HG02798 (cell line): ENCODE results near the gene SORT1.
"Not testable (repeated sequence)": the region's sequence is repeated elsewhere in the genome, so short reads cannot be mapped to it uniquely, and the experiment has no call there.

ENCODE experiments used
- ATAC-seq: cut with Tn5 transposase; IDR thresholded peaks from one replicate; pipeline ENCODE4 v1.9.1; 2021; ENCODE audit warnings: mild to moderate bottlenecking; ENCODE audit not compliant: unreplicated experiment, poor library complexity

SORT1 gene

DNA sequence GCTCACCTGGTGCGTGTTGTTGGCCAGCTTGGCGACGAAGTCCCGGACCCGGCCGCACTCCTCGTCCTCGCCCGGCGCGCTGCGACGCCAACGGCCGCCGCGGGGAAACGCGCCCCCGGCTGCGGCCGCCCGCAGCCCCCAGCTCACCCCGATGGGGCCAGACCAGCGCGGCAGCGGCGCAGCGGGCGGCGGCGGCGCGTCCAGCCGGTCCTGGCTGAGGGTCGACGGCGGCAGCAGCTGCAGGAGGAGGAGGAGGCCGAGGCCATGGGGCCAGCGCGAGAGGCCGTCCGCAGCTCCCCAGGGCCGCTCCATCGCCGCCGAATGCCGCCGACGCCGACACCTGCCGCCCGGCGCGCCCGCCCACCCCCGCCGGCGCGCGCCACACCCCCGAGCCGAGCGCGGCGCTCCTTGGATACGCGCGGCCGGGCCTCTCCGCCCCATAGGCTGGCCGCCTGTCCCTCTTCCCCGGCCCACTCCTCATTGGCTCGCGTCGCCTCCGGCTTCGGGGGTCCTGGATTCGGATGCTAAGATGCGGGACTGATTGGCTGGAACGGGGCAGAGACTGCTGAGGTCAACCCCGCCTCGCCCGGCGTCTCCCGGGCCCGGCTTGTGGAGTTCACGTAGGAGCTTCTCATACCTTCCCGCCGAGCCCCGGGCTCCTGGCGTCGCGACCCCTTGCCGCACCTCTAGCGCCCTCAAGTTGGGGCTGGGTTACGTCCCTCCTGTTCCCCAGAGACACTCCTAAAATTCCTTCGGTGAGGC is at the start of gene SORT1:
Gene SORT1, minus strand, starts transcription at position 338 of the 762 bp plus-strand sequence. Its CDS starts 26 bp downstream, at position 312.
- ATAC-seq = peak; percentile 86

DNA sequence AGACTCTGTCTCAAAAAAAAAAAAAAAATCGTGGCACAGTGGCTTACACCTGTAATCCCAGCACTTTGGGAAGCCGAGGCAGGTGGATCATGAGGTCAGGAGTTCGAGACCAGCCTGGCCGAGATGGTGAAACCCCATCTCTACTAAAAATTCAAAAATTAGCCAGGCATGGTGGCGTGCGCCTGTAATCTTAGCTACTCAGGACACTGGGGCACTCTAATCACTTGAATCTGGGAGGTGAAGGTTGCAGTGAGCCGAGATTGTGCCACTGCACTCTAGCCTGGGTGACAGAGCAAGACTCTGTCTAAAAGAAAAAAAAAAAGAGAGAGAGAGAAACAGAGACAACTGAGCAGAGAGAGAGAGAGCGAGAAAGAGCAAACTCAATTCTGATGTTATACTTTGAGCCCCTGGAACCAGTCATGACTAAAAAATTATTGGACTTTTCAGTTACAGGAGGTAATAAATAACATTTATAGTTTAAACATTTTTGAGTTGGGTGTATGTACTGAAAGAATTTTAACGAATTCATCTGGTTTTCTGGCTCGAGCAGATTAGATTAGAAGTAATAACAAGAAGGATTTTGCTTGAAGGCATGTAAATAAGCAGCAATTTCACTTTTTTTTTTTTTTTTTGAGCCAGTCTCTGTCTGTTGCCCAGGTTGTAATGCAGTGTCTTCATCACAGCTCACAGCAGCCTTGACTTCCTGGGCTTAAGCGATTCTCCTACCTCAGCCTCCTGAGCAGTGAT is 48.4 kb upstream of the SORT1 start:
- not testable (repeated sequence) for ATAC-seq

DNA sequence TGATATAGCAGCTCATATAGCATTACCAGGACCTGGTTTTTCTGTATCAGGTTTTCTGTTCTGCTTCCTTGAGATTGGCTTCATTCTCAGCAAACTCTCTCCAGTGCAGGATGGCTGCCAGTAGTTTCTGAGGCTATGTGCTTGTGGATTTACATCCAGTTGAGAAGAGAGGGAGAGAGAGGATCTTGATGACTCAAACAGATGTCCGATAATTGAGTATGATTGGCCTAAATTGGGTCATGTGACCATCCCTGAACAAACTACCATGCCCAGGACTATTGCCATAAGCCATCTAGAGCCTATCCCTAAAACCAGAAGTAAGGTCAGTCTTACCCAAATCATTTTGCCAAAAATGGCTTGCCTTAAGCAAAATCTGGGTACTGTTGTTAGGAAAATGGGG is 46.6 kb upstream of the SORT1 start:
- no peak for ATAC-seq

DNA sequence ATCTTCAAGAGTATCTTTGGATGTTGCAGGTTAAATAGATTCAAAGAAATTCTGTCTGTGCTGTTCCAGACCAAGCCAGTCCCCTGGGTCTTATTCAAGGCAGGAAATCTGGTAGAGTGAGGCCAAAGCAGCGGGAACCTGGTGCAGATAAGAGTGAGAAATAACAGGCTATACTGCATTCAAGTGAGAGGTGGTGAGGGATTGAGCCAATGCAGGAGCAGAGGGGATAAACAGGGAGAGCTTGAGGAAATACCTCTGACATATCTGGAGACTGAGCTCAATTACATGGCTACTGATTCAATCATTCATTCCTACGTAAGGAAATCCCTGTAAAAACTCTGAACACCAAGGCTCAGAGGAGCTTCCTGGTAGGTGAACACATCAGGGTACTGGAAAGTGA is 45.8 kb upstream of the SORT1 start:
- no peak for ATAC-seq

DNA sequence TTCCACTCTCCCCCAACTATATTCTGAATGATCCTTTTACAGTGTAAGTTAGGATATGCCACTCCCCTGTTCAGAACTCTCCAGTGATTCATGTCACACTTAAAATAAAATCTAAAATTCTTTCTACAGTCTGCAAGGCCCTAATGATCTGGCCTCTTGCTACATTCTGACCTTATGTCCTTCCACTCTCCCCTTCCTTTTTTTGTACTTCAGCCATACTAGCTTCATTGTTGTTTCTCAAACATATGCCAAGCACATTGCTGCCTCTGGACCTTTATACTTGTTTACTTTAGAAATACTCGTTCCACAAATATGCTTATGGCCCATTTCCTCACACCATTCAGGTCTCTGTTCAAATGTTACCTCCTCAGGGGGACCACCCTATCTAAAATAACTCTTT is 43.4 kb upstream of the SORT1 start:
- ATAC-seq = no peak

DNA sequence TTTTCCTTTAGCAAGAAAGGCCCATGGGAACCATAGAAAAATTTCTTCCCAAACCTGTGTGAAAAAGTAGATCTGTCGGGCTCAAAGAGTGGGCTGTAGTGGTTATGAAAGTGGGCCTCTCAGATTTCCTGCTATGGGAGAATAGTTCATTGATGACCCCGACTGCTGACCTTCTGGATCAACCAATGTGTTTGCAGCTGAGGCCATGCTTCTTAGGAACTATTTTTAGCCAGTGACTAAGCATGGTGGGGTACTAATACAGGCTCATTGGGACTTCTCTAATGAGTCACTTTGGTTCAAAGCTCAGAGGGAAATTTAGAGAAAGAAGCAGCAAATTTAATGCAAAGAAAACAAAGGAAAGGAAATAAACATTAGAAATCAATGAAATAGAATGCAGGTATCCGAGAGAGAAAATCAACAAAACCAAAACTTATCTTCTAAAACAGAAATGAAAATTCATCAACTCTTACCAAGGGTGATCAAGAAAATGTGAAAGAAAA is 41.1 kb upstream of the SORT1 start:
- ATAC-seq = no peak

DNA sequence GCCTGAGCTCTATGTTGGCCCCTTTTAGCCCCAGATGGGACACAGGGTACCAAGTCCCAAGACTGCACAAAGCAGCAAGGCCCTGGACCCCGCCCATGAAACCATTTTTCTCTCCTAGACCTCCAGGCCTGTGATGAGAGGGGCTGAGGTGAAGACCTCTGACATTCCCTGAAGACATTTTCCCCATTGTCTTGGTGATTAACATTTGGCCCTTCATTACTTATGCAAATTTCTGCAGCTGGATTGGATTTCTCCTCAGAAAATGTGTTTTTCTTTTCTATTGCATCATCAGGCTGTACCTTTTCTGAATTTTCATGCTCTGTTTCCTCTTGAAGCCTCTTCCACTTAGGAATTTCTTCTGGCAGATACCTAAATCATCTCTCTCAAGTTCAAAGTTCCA is 36.8 kb upstream of the SORT1 start:
- ATAC-seq = no peak

DNA sequence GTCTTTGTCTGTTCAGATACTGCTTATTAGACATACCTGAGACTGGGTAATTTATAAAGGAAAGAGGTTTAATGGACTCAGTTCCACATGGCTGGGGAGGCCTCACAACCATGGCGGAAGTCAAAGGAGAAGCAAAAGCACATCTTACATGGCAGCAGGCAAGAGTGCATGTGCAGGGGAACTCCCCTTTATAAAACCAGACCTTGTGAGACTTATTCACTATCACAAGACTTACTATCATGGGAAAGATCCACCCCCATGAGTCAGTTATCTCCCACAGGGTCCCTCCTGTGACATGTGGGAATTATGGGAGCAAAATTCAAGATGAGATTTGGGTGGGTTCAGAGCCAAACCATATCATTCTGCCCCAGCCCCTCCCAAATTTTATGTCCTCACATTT is 35.6 kb upstream of the SORT1 start:
- no peak for ATAC-seq

DNA sequence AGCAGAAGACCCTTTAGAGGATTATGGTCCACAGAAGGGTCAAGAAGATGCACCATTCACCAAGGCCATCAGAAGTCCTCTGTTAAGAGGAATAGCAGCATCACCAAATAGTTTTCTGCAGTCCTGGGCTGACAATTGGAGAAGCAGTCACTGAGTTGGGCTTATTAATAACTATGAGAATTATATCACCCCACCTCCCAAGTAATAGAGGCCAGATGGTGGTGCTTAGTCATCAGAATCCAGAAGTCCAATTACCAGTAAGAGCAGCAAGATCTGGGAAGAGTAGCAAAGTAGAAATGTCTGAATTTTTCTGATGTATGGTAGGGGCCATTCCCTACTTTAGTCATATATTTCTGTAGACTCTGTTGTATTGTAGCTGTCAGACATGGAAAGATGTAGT is 34.6 kb upstream of the SORT1 start:
- no peak for ATAC-seq

DNA sequence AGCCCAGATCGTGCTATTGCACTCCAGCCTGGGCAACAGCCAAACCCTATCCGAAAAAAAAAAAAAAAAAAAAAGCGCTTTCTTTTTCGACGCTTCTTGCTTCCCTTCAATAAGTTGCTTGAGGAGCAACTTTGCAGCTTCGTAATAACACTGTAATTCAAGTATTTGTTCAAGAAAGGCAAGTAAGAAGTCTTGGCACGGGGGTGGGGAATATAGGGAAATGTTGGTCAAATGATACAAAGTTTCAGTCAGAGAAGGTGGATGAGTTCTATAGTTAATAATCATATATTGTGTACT is 29.4 kb upstream of the SORT1 start:
- no peak for ATAC-seq

DNA sequence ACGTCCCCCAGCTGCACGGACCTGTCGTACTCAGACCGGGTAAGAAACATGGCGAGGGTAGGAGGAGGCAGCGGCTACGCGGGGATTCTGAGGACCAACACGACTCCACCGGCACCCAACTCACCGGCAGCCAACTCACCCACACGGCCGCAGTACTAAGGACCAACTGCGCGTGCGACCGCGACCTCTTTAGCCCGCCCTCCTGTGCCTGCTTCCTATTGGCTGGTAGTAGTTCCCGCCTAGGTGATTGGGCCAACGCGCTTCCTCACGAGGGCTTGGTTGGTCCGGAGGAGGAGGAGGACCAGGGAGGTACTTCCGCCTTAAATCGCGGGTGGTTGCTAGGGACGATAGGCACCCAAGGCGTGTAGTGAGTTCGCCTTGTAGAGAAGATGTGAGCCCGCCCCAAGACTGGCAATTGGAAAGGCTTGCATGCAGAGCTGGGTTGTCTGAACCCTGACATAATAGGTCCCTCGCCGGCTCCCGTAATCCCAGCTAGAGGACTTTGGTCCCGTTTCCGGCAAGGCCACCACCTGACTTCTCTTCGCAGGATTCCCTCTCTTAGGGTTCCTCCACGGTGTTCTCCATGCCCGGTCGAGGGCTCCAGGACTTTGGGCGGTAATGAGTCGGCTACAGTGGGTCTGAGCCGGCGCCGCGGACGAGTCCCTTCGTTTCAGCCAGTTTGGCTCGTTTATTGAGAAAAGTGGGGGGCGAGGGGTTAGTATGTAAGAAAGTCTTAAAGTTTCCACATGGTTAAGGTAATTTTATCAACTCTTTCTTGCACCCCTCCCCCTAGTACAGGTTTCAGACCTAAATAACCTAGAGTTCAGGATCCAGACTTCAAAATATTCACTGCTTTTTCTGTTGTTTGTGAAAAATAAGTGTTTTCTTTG is 28.8 kb upstream of the SORT1 start, which contains the start of gene PSMA5:
Gene PSMA5, minus strand, starts transcription at position 168 of the 890 bp plus-strand sequence. Its CDS starts 118 bp downstream, at position 50.
- peak; percentile 98 for ATAC-seq

DNA sequence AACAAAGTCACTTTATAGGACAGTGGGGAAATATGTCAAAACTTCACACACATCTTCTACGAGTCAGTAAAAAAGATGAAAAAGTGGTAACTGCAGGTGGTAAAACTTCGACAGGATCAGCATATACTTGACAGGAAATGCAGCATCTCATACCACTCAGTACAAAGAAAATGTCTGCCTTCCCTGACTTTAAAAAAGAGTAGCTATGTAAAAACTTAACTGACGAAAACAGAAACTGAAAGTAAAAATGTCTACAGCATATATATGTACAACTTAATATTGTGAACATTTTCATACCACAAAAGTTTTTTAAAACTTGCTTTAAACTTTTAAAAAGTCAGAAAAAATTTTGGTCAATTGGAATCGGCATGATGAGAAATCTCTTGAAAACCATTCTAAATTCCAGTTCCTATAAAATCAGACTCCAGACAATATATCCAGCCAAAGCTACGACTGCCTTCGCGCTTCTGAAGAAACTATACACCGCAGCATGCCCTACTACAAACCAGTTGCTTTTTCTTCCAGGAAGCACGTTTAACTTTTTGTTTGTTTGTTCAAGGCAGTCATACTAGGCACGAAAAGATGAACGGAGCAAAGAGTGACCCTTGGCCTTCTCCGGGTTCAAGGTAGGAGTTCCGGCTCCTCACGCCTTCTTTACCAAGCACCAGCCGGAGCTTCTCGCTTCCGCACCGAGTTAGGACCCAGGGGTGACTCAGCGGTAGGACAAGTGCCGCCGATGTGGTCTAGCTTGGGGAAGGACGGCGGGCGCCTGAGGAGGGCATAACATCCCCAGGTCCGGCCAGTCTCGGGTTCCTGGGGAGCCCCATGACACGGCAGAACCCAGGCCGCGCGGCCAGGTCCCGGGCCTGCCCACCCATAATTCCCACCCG is 27.9 kb upstream of the SORT1 start:
- peak; percentile 26 for ATAC-seq

DNA sequence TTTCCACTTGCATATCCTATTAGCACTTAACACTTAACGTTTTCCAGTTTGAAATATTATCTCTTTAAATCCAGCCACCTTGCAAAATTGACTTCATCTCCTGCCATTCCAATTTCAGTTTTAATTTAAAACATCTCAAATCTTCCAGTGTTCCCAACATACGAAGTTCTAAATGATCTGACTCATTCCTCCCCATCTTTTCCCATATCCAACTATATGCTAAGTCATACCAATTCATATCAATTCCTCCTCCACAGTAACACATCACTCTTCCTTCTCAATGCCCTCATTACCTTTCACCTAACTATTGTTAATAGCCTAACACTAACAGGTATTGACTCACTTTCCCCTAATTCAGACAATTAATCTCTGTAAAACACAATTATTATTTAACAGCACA is 25.8 kb upstream of the SORT1 start:
- no peak for ATAC-seq

DNA sequence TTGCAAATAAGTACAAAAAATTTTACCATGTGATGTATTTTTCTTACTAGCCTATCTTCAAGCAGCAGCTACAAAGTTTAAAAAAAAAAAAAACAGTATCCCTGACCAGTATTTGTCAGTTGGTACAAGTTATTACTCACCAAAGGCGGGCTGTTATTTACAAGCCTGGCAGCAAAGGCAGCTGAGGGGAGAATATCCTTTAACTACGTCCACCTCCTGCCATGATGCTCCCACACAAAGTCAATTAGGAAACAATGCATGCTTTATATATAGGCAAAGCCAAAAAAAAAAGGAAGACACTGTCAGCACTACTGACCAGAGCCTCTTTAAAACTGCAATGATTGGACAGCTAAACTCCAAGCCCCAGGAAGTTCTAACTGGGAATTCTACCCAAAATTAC is 14.8 kb upstream of the SORT1 start:
- ATAC-seq = no peak

DNA sequence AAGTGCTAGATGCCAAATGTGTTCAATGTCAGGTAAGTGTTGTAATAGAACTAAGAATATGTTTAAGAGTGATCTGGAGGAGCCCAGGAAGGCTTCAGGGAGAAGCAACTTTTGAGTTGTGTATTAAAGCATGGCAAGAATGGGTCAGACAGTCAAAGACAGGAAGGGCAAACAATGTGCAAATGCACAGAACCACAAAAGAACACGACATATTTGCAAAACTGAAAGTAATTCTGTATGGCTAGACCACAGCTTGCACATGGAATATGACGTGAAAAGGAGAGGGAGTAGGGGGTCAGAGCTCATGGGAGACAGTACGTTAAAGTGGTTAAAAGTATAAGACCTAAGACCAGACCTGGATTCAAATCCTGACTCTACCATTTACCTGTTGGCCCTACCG is 7.1 kb upstream of the SORT1 start:
- no peak for ATAC-seq

DNA sequence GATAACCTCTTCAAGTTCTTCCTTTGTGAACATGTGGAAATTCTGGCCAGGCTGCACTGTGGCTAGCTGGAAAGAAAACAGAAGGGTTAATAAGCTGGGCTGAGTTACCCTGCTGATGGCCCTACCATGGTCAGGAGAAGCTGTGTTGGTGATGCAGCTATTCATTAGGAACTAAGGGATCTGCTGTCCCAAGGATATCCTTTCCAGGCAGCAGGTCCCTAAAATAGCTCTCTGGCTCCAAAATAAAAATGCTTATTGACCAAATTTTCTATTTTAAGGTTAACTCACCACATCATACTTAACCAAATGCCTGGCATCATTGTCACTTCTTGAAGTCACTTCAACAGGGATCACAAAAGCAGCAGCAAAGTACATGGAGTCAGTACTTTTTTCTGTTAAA is 4.3 kb upstream of the SORT1 start:
- ATAC-seq = no peak

DNA sequence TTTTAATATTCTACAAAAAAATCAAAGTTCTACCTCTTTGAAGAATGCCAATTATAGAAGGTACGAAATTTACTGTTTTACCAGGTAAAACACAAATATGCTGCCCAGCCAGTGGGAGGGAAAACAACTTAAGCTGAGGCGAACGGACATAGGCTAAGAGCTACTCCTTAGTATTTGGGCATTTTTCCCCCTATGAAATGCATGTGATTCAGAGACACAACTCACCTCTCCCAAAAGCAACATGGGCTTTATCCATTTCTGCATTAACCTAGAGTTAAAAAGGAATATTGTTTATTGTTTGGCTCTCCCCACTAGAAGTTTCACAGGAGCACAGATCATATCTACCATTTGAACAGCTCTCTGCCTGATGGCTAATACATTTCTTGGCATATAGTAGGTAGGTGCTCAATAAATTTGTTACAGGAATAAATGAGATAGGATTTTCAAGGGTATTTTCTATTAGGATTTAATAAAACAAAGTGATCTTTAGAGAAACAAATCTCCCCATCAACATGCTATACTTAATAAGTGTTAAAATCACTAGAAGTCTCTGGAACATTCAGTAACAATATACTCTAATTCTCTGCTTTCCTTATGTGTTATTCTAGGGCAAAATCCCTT is 2.4 kb upstream of the SORT1 start:
- no peak for ATAC-seq

DNA sequence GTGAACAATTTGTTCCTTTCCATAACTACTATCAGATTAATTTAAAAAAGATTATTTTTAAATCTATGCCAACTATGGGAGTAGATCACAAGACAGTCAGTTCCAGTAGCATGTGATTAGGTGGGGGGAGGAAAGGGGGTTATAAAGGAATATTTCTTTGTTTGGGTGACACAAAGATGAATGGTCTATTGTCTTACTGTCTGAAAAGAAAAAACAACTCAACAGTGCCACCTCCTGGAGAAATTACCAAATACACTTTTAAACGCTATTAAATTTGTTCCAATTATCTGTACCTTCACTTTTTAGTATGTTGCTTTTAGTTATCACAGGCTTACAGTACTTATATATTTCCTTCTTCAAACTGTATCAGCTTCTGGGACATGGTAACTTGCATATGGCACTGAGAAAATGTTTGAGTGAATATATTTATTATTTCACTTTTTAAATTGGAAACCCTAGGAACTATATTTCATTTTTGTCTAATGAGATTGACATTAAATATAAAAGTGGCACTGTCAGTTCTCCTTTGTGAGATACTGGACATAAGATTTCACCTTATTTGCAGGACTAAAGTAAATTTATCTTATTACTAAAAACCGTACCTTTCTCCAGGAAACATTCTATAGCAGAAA is 1.7 kb upstream of the SORT1 start:
- ATAC-seq = no peak
